Measurements from ENCODE around the gene TMEM45A.

DNA sequence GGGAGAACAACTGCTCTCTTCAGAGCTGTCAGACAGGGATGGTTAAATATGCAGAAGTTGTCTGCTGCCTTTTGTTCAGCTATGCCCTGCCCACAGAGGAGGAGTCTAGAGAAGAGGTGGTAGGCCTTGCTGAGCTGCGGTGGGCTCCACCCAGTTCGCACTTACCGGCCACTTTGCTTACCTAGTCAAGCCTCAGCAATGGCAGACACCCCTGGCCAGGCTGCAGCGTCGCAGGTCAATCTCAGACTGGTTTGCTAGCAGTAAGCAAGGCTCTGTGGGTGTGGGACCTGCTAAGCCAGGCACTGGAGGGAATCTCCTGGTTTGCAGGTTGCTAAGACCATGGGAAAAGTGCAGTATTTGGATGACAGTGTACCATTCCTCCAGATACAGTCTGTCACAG lies 12.3 kb upstream of the TMEM45A start:
- TF ChIP-seq, protein P1, sequence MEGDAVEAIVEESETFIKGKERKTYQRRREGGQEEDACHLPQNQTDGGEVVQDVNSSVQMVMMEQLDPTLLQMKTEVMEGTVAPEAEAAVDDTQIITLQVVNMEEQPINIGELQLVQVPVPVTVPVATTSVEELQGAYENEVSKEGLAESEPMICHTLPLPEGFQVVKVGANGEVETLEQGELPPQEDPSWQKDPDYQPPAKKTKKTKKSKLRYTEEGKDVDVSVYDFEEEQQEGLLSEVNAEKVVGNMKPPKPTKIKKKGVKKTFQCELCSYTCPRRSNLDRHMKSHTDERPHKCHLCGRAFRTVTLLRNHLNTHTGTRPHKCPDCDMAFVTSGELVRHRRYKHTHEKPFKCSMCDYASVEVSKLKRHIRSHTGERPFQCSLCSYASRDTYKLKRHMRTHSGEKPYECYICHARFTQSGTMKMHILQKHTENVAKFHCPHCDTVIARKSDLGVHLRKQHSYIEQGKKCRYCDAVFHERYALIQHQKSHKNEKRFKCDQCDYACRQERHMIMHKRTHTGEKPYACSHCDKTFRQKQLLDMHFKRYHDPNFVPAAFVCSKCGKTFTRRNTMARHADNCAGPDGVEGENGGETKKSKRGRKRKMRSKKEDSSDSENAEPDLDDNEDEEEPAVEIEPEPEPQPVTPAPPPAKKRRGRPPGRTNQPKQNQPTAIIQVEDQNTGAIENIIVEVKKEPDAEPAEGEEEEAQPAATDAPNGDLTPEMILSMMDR (IDR thresholded peaks at IDR 0.05), result no peak
- no peak for TF ChIP-seq POLR2A (IDR thresholded peaks at IDR 0.05)
- no peak for TF ChIP-seq EP300 (IDR thresholded peaks at IDR 0.05)

Data from suprapubic skin (tissue), 3 donors.